ENCODE data around the gene NUBP2. TPM values are rescaled to one million over a fixed set of nuclear protein-coding genes. Genes with fewer than 3 reads are reported as not detected.

The NUBP2 gene
- polyA plus RNA-seq, 2 of the 4 experiments (the other 2 are of a cell fraction): 24.7 to 65.3 TPM

DNA sequence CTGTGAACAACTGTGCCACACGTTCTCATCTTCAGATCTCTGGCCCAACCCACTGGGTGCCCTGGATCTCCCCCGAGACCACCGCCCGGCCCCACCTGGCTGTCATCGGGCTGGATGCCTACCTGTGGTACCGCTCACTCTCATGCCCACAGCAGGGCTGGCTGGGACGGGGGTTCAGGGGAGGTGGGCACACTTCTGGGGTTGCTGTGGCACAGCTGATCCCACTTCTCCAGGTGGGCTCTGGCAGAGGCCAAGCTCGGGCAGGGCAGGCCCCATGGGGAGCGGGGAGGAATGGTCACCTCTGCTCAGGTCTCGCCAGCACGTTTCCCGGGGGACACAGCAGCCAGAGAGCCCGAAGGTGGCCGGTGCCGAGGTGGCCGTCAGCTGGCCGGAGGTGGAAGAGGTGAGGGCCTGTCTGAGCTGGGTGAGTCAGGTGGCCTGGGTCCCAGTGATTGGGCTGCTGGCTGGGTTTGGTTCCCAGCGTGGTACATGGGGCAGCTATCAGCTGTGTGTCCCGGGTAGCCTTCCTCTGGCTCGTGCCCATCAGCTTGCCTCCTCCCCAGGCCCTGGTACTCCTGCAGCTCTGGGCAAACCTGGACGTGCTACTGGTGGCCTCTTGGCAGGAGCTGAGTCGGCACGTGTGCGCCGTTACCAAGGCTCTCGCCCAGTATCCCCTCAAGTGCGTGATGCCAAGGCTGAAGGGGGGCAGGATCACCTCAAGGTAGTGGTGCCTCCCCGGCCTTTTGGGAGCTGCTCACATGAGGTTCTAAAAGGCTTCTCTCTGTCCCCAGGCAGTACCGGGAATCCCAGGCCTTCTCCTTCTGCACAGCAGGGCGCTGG, 7.5 kb upstream of the NUBP2 start:
- TF ChIP-seq MAFK (IDR thresholded peaks at IDR 0.05; ENCODE audit: partially characterized antibody) (peak; percentile 10), MAZ (IDR thresholded peaks at IDR 0.05; ENCODE audit: borderline replicate concordance, low read depth, low read length) (no peak), RNF2 (IDR thresholded peaks at IDR 0.05; ENCODE audit: borderline replicate concordance, low read depth) (no peak), FOSB (CRISPR knock-in tag; IDR thresholded peaks at IDR 0.05) (no peak), CBX2 (IDR thresholded peaks at IDR 0.05; ENCODE audit: borderline replicate concordance, low read depth) (no peak)
- DNase-seq (ENCODE audit: low read depth in 1 of 2, low spot score in 1 of 2): no peak
- POLR2A ChIA-PET: no interaction called here
- Histone ChIP-seq H3K9me3 (no peaks in the 10 kb centered on the region), H3K4me1 (peaks cover 16% of the 10 kb centered on the region), H3K4me2 (no peak overlapping the region), H3K27ac (no peak overlapping the region), H3K4me3 (no peak overlapping the region)
- 92% methylated on average over 19 of the region's 30 CpGs for WGBS (ENCODE audit: missing lambda C conversion rate)
- CTCF ChIA-PET: interaction anchor here (1.0 to 2.3 kb wide), 4 partner anchors 10 to 97 kb away, joined by 4 to 13 read pairs (median 5); partner anchors contain the start of gene JPT2
- no peak for FAIRE-seq
- no peak for ATAC-seq

DNA sequence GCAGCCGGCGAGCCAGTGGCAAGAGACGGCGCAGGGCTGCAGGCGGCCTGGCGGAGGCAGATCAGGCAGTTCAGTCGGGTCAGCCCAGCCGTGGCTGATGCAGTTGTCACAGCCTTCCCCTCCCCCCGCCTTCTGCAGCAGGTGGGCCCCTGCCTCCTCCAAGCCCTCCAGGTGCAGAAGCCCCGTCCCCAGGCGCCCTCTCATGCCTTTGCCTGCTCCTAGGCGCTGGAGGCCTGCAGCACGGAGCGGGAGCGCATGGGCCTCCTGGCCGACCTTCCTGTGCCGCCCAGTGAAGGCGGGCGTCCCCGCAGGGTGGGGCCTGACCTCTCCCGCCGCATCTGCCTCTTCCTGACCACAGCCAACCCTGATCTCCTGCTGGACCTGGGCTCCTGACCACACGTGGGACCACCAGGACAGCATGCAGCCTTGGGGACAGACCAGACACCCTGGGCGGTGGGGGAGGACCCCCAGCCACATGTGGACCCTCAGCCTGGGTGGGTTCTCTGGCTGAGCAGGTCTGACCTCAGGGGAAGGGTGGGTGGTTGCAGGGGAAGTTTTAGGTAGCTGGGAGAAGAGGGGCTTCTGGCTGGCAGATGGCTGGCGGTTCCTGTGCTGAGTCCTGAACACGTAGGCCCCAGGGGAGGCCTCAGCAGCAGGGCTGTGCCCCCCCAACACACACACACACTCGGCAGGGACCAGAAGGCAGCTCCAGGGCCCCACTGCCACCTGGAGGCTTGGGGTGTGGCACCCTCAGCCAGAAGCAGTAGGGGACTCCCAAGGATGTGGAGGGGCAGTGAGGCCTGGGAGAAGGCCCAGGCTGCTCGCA, 6.7 kb upstream of the NUBP2 start:
- WGBS (ENCODE audit: missing lambda C conversion rate): 90% methylated on average over 18 of the region's 28 CpGs
- H3K4me2 ChIP-seq: no peak overlapping the region
- peaks cover 17% of the 10 kb centered on the region for H3K4me1 ChIP-seq
- H3K4me3 ChIP-seq: no peak overlapping the region
- no peak overlapping the region for H3K27ac ChIP-seq
- no peak for ATAC-seq
- ChIA-PET POLR2A (no interaction called here), CTCF (interaction anchor here (1.6 to 2.3 kb wide), 2 partner anchors 11 to 153 kb away, joined by 6 to 13 read pairs; no protein-coding TSS in a partner anchor)
- FAIRE-seq: no peak
- no peak for TF ChIP-seq BHLHE40 (IDR thresholded peaks at IDR 0.05; ENCODE audit: low read depth, low read length)
- no peak for TF ChIP-seq RARB (CRISPR knock-in tag; IDR thresholded peaks at IDR 0.05)
- no peak for TF ChIP-seq ESRRA (IDR thresholded peaks at IDR 0.05; ENCODE audit: borderline replicate concordance, low read length)
- no peak for TF ChIP-seq HOXA7 (CRISPR knock-in tag; IDR thresholded peaks at IDR 0.05)
- TF ChIP-seq KDM5A (IDR thresholded peaks at IDR 0.05): no peak
- TF ChIP-seq HEYL (CRISPR knock-in tag; IDR thresholded peaks at IDR 0.05): no peak
- TF ChIP-seq POLR2AphosphoS2 (conservative IDR thresholded peaks at IDR 0.05; ENCODE audit: low read length): no peak
- no peak for TF ChIP-seq KDM1A (IDR thresholded peaks at IDR 0.05; ENCODE audit: low read depth)
- no peak for TF ChIP-seq HDAC2 (IDR thresholded peaks at IDR 0.05)
- TF ChIP-seq POLR2A (IDR thresholded peaks at IDR 0.05; ENCODE audit: low read length): no peak
- no peak for TF ChIP-seq MAZ (IDR thresholded peaks at IDR 0.05; ENCODE audit: borderline replicate concordance, low read depth, low read length)
- no peak for TF ChIP-seq EHF (CRISPR knock-in tag; IDR thresholded peaks at IDR 0.05)
- TF ChIP-seq ZC3H11A (IDR thresholded peaks at IDR 0.05): no peak
- TF ChIP-seq TP53 (CRISPR knock-in tag; IDR thresholded peaks at IDR 0.05): no peak
- DNase-seq (ENCODE audit: low read depth in 1 of 2, low spot score in 1 of 2): no peak
- no peaks in the 10 kb centered on the region for H3K9me3 ChIP-seq

DNA sequence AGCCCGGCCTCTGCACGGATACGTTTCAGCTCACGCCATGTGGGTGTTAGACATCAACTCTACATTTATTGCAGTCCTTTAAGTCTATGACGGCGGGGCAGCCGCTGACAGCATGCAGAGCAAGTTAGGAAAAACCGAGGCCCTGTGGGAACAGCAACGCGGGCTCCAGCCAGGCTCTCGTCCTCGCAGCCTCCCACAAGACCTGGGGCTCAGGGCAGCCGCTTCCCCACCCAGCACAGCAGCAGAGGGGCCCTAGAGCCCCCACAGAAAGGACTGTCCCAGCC, 6.1 kb upstream of the NUBP2 start:
- Histone ChIP-seq H3K27ac (no peak overlapping the region), H3K4me2 (no peak overlapping the region), H3K4me1 (peaks cover 23% of the 10 kb centered on the region), H3K9me3 (no peaks in the 10 kb centered on the region), H3K4me3 (no peak overlapping the region)
- TF ChIP-seq KDM1A (IDR thresholded peaks at IDR 0.05; ENCODE audit: low read depth) (no peak), MAZ (IDR thresholded peaks at IDR 0.05; ENCODE audit: borderline replicate concordance, low read depth, low read length) (no peak), RCOR1 (IDR thresholded peaks at IDR 0.05; ENCODE audit: low read depth, low read length) (no peak), SMC3 (IDR thresholded peaks at IDR 0.05) (no peak), ESRRA (IDR thresholded peaks at IDR 0.05; ENCODE audit: borderline replicate concordance, low read length) (no peak), RFX5 (IDR thresholded peaks at IDR 0.05) (no peak), HDAC2 (IDR thresholded peaks at IDR 0.05) (no peak), HOXB5 (CRISPR knock-in tag; IDR thresholded peaks at IDR 0.05) (no peak), ZC3H11A (IDR thresholded peaks at IDR 0.05) (no peak), CHD4 (IDR thresholded peaks at IDR 0.05; ENCODE audit: borderline replicate concordance) (no peak), CHD2 (IDR thresholded peaks at IDR 0.05; ENCODE audit: low read length, partially characterized antibody) (no peak), CBX8 (IDR thresholded peaks at IDR 0.05) (no peak), GATA3 (IDR thresholded peaks at IDR 0.05; ENCODE audit: borderline replicate concordance) (no peak)
- TF ChIP-seq, protein P1, sequence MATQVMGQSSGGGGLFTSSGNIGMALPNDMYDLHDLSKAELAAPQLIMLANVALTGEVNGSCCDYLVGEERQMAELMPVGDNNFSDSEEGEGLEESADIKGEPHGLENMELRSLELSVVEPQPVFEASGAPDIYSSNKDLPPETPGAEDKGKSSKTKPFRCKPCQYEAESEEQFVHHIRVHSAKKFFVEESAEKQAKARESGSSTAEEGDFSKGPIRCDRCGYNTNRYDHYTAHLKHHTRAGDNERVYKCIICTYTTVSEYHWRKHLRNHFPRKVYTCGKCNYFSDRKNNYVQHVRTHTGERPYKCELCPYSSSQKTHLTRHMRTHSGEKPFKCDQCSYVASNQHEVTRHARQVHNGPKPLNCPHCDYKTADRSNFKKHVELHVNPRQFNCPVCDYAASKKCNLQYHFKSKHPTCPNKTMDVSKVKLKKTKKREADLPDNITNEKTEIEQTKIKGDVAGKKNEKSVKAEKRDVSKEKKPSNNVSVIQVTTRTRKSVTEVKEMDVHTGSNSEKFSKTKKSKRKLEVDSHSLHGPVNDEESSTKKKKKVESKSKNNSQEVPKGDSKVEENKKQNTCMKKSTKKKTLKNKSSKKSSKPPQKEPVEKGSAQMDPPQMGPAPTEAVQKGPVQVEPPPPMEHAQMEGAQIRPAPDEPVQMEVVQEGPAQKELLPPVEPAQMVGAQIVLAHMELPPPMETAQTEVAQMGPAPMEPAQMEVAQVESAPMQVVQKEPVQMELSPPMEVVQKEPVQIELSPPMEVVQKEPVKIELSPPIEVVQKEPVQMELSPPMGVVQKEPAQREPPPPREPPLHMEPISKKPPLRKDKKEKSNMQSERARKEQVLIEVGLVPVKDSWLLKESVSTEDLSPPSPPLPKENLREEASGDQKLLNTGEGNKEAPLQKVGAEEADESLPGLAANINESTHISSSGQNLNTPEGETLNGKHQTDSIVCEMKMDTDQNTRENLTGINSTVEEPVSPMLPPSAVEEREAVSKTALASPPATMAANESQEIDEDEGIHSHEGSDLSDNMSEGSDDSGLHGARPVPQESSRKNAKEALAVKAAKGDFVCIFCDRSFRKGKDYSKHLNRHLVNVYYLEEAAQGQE (IDR thresholded peaks at IDR 0.05): no peak
- POLR2A ChIA-PET: no interaction called here
- CTCF ChIA-PET: interaction anchor here (1.6 kb wide), 1 partner anchor 153 kb away, joined by 6 read pairs; no protein-coding TSS in a partner anchor
- 94% methylated on average over 13 of the region's 13 CpGs for WGBS (ENCODE audit: missing lambda C conversion rate)
- DNase-seq (ENCODE audit: low read depth in 1 of 2, low spot score in 1 of 2) (no peak), FAIRE-seq (no peak), ATAC-seq (no peak)

All from A549 (cell line).